ENCODE results near the gene ELOVL5. TPM values are rescaled to one million over a fixed set of nuclear protein-coding genes. Genes with fewer than 3 reads are reported as not detected.

Gene ELOVL5
- total RNA-seq, 1 donor from 2014 or later: 19.0 TPM

DNA sequence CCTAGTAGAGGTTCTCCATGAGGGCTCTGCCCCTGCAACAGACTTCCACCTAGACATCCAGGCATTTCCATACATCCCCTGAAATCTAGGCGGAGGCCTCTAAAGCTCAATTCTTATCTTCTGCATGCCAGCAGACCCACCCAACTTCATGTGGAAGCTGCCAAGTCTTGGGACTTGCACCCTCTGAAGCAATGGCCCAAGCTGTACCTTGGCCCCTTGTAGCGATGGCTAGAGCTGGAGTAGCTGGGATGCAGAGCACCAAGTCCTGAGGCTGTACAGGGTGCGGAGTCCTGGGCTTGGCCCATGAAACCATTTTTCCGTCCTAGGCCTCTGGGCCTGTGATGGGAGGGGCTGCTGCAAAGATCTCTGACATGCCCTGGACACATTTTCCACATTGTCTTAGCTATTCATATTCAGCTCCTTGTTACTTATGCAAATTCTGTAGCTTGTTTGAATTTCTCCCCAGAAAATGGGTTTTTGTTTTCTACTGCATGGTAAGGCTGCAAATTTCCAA is 17.4 kb upstream of the ELOVL5 start:
- Histone ChIP-seq H3K4me1 (no peaks in the 10 kb centered on the region), H3K27ac (replicated peaks) (no peak overlapping the region), H3K4me3 (no peak overlapping the region), H3K9me3 (replicated peaks) (no peaks in the 10 kb centered on the region), H3K36me3 (no peaks in the 10 kb centered on the region), H3K27me3 (ENCODE audit: low read depth) (no peaks in the 10 kb centered on the region)
- DNase-seq: no peak
- TF ChIP-seq CTCF (IDR thresholded peaks at IDR 0.05; ENCODE audit: borderline replicate concordance): no peak
- intact Hi-C loops (cut with micrococcal nuclease): no loop called here

DNA sequence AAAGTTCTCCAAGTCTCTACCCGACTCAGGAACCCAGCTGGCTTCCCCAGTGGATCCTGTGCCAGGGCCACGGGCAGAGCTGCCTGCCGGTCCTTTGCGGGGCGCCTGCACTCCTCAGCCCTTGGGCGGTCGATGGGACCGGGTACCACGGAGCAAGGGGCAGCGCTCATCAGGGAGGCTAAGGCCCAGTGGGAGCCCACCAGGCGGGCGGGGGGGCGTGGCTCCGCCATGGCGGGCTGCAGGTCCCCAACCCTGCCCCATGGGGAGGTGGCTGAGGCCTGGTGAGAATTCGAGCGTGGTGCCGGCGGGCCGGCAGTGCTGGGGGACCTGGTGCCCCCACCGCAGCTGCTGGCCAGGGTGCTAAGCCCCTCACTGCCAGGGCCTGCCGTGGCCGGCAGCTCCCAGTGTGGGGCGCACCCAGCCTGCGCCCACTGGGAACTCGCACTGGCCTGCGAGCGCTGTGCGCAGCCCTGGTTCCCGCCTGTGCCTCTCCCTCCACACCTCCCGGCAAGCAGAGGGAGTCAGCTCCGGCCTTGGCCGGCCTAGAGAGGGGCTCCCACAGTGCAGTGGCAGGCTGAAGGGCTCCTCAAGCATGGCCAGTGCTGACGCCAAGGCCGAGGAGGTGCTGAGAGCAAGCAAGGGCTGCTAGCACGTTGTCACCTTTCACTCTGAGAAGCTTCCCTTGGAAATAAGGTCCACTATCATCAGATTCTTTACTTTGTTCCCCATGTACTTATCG is 14.8 kb upstream of the ELOVL5 start:
- intact Hi-C loops (cut with micrococcal nuclease): no loop called here
- H3K27ac ChIP-seq (replicated peaks): no peak overlapping the region
- no peak overlapping the region for H3K4me3 ChIP-seq
- peaks cover 20% of the 10 kb centered on the region for H3K4me1 ChIP-seq
- H3K27me3 ChIP-seq (ENCODE audit: low read depth): no peaks in the 10 kb centered on the region
- H3K36me3 ChIP-seq: no peaks in the 10 kb centered on the region
- no peaks in the 10 kb centered on the region for H3K9me3 ChIP-seq (replicated peaks)
- no peak for DNase-seq
- no peak for TF ChIP-seq CTCF (IDR thresholded peaks at IDR 0.05; ENCODE audit: borderline replicate concordance)

DNA sequence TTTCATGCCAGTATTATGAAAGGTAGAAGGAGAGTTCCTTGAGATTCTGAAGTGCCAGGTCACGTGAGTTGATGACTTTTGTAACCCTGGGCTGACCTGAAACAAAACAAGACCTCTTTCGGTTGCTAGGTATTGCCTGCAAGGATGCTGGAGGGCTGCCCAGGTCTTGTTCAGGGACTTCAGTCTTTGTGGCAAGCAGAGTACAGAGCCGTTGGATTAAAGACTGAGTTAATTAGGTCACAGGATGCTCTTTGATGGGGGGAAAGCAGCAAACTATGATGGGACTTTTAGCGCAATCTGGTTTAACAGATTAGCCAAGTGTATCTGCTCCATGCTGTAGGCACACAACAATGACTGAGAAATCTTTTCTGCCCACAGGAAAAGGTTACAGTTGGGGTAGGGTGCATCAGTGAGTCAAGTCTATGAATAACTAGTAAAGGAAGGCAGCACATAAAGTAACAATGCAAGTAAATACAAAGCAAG is 12.8 kb upstream of the ELOVL5 start:
- H3K9me3 ChIP-seq (replicated peaks): no peaks in the 10 kb centered on the region
- H3K36me3 ChIP-seq: no peaks in the 10 kb centered on the region
- H3K27ac ChIP-seq (replicated peaks): no peak overlapping the region
- no peak for DNase-seq
- no peaks in the 10 kb centered on the region for H3K27me3 ChIP-seq (ENCODE audit: low read depth)
- peaks cover 25% of the 10 kb centered on the region for H3K4me1 ChIP-seq
- no peak overlapping the region for H3K4me3 ChIP-seq
- TF ChIP-seq CTCF (IDR thresholded peaks at IDR 0.05; ENCODE audit: borderline replicate concordance): no peak
- intact Hi-C loops (cut with micrococcal nuclease): no loop called here

DNA sequence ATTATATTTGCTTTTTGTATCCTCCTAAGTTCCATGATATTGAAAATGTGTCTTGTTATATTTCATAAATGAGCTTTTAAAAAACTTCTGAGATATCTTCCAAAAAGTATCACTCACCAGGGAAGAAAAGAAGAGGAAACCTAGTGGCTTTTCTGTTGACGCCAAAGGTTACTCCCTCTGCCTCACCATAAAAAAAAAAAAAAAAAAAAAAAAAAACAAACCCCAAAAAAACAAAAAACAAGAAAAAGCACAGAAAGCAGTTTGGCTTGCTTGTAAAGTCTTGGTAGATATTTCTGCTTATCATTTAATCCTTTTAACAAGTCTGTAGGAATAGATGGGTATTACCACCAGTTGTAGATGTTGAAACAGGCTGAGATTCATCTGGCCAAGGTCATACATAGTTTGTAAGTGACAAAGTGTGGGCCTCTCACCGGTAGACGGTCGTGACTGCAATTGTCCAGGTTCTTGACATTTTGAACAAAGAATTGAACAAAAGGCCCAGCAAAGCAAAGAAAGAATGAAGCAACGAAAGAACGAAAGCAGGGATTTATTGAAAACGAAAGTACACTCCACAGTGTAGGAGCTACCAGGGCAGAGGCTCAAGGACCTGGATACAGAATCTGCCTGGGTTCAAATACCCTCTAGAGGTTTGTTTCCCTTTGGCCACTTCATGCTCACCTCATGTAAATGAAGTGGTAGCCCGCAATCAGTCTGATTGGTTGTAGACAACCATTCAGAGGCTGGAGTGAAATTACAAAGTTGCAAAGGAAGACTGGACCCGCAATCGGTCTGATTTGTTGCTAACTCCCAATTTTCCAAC is 11.6 kb upstream of the ELOVL5 start:
- intact Hi-C loops (cut with micrococcal nuclease): no loop called here
- no peaks in the 10 kb centered on the region for H3K9me3 ChIP-seq (replicated peaks)
- H3K27ac ChIP-seq (replicated peaks): peak overlapping the region; percentile 94

GRCh38 chr6:53359843-53360092 is 11.0 kb upstream of the ELOVL5 start:
- Histone ChIP-seq H3K4me3 (peak overlapping the region; percentile 73), H3K27ac (replicated peaks) (peak overlapping the region; percentile 94), H3K4me1 (peaks cover 25% of the 10 kb centered on the region), H3K9me3 (replicated peaks) (no peaks in the 10 kb centered on the region), H3K36me3 (no peaks in the 10 kb centered on the region), H3K27me3 (ENCODE audit: low read depth) (no peaks in the 10 kb centered on the region)
- intact Hi-C loops (cut with micrococcal nuclease): no loop called here
- TF ChIP-seq CTCF (IDR thresholded peaks at IDR 0.05; ENCODE audit: borderline replicate concordance): no peak
- DNase-seq: no peak

More for the DNA sequence above, 11.6 kb upstream of the ELOVL5 start:
- no peaks in the 10 kb centered on the region for H3K27me3 ChIP-seq (ENCODE audit: low read depth)
- DNase-seq: no peak
- H3K36me3 ChIP-seq: no peaks in the 10 kb centered on the region
- peak overlapping the region; percentile 73 for H3K4me3 ChIP-seq
- H3K4me1 ChIP-seq: peaks cover 25% of the 10 kb centered on the region
- TF ChIP-seq CTCF (IDR thresholded peaks at IDR 0.05; ENCODE audit: borderline replicate concordance): no peak
